Activated T-helper 17 cell treated with anti-CD3 and anti-CD28 coated beads, Interleukin-2, amount 50 U/mL, for 72 hours (primary cell): Measurements from ENCODE around the gene TRIO. TPM values are rescaled to one million over a fixed set of nuclear protein-coding genes. Genes with fewer than 3 reads are reported as not detected.

Source experiments
- ATAC-seq: fragments of 150-1000 bp; cut with Tn5 transposase; replicated peaks from 2 replicates; pipeline ENCODE4 v1.10.0; 2021; ENCODE audit warnings: mild to moderate bottlenecking, moderate library complexity
- H3K27ac Mint-ChIP-seq: one replicate; pipeline ENCODE4 v1.8.0; 2022; ENCODE audit warnings: mixed read lengths
- H3K27me3 Mint-ChIP-seq: one replicate; pipeline ENCODE4 v1.8.0; 2022; ENCODE audit warnings: mixed read lengths
- H3K36me3 Mint-ChIP-seq: one replicate; pipeline ENCODE4 v1.8.0; 2022; ENCODE audit warnings: low read depth, mild to moderate bottlenecking, mixed read lengths
- H3K4me1 Mint-ChIP-seq: one replicate; pipeline ENCODE4 v1.8.0; 2022; ENCODE audit warnings: mixed read lengths
- H3K4me3 Mint-ChIP-seq: one replicate; pipeline ENCODE4 v1.8.0; 2022; ENCODE audit warnings: mild to moderate bottlenecking, mixed read lengths
- H3K9me3 Mint-ChIP-seq: one replicate; pipeline ENCODE4 v1.8.0; 2022; ENCODE audit warnings: mixed read lengths
- total RNA-seq, 2 donors: library from RNA; stranded (reverse); gene quantifications; one replicate each; pipeline ENCODE4 v1.2.3, GENCODE V29; 2022

TRIO gene
- total RNA-seq, 2 donors from 2014 or later: 13.6 to 21.5 TPM

- no peak for ATAC-seq
- no peaks in the 10 kb centered on the region for H3K4me1 Mint-ChIP-seq
- H3K27me3 Mint-ChIP-seq: peaks cover 17% of the 10 kb centered on the region
- H3K9me3 Mint-ChIP-seq: no peaks in the 10 kb centered on the region
- no peak overlapping the region for H3K27ac Mint-ChIP-seq
- H3K4me3 Mint-ChIP-seq: no peak overlapping the region
- H3K36me3 Mint-ChIP-seq: no peaks in the 10 kb centered on the region
These were observed 32.2 kb downstream of the TRIO start for GRCh38 chr5:14175381-14175780.

GRCh38 chr5:14176888-14177287 lies 33.7 kb downstream of the TRIO start:
- no peaks in the 10 kb centered on the region for H3K9me3 Mint-ChIP-seq
- peaks cover 13% of the 10 kb centered on the region for H3K27me3 Mint-ChIP-seq
- ATAC-seq: no peak
- no peaks in the 10 kb centered on the region for H3K4me1 Mint-ChIP-seq
- no peaks in the 10 kb centered on the region for H3K36me3 Mint-ChIP-seq
- H3K4me3 Mint-ChIP-seq: no peak overlapping the region
- no peak overlapping the region for H3K27ac Mint-ChIP-seq

- H3K9me3 Mint-ChIP-seq: no peaks in the 10 kb centered on the region
- H3K4me1 Mint-ChIP-seq: no peaks in the 10 kb centered on the region
- H3K4me3 Mint-ChIP-seq: no peak overlapping the region
- H3K27me3 Mint-ChIP-seq: peaks cover 10% of the 10 kb centered on the region
- no peaks in the 10 kb centered on the region for H3K36me3 Mint-ChIP-seq
- no peak for ATAC-seq
- H3K27ac Mint-ChIP-seq: no peak overlapping the region
These were observed 34.5 kb downstream of the TRIO start for GRCh38 chr5:14177634-14178033.

- Mint-ChIP-seq H3K36me3 (no peaks in the 10 kb centered on the region), H3K9me3 (no peaks in the 10 kb centered on the region), H3K27ac (no peak overlapping the region), H3K27me3 (peaks cover 7% of the 10 kb centered on the region), H3K4me3 (no peak overlapping the region), H3K4me1 (no peaks in the 10 kb centered on the region)
- no peak for ATAC-seq
These were observed 34.9 kb downstream of the TRIO start for GRCh38 chr5:14178091-14178490.

DNA sequence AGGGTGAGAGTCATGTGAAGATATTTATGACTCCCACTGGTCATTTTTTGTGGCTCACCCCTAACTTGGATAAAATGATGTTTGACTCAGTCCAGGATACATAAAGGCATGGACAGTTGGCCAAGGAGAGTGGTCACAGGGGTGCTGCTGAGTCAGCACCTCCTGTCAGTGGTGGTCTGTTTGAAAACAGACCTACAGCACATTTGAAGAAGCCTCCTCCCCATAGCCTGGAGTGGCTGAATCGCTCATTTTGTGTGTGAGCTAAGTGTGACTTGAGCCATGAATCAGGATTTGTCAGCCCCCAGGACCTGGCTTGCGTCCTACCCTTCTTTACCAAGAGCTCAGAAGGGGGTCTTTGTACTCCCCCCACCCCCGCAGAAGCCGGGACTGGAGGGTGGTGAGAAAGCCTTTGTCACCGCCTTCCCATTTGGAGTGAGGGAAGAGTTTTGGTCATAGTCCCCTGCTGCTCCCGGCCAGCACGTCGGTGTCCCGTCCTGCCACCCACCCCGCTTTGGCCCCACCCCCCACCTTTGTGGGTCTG lies 35.6 kb downstream of the TRIO start:
- H3K4me1 Mint-ChIP-seq: no peaks in the 10 kb centered on the region
- H3K27ac Mint-ChIP-seq: no peak overlapping the region
- no peak for ATAC-seq
- no peak overlapping the region for H3K4me3 Mint-ChIP-seq
- H3K27me3 Mint-ChIP-seq: peaks cover 7% of the 10 kb centered on the region
- no peaks in the 10 kb centered on the region for H3K36me3 Mint-ChIP-seq
- no peaks in the 10 kb centered on the region for H3K9me3 Mint-ChIP-seq

- no peaks in the 10 kb centered on the region for H3K4me1 Mint-ChIP-seq
- H3K9me3 Mint-ChIP-seq: no peaks in the 10 kb centered on the region
- H3K27ac Mint-ChIP-seq: no peak overlapping the region
- ATAC-seq: no peak
- peaks cover 5% of the 10 kb centered on the region for H3K27me3 Mint-ChIP-seq
- no peaks in the 10 kb centered on the region for H3K36me3 Mint-ChIP-seq
- H3K4me3 Mint-ChIP-seq: no peak overlapping the region
These were observed 36.3 kb downstream of the TRIO start for GRCh38 chr5:14179446-14179845.

- ATAC-seq: no peak
- no peaks in the 10 kb centered on the region for H3K9me3 Mint-ChIP-seq
- H3K27me3 Mint-ChIP-seq: peaks cover 4% of the 10 kb centered on the region
- no peaks in the 10 kb centered on the region for H3K4me1 Mint-ChIP-seq
- no peaks in the 10 kb centered on the region for H3K36me3 Mint-ChIP-seq
- no peak overlapping the region for H3K4me3 Mint-ChIP-seq
- no peak overlapping the region for H3K27ac Mint-ChIP-seq
These were observed 37.3 kb downstream of the TRIO start for GRCh38 chr5:14180437-14180836.

- no peak for ATAC-seq
- Mint-ChIP-seq H3K9me3 (no peaks in the 10 kb centered on the region), H3K36me3 (no peaks in the 10 kb centered on the region), H3K4me3 (no peak overlapping the region), H3K27ac (no peak overlapping the region), H3K4me1 (no peaks in the 10 kb centered on the region), H3K27me3 (peaks cover 4% of the 10 kb centered on the region)
These were observed 38.3 kb downstream of the TRIO start for GRCh38 chr5:14181299-14181968.

- Mint-ChIP-seq H3K4me3 (no peak overlapping the region), H3K36me3 (no peaks in the 10 kb centered on the region), H3K4me1 (no peaks in the 10 kb centered on the region), H3K27me3 (peaks cover 4% of the 10 kb centered on the region), H3K9me3 (no peaks in the 10 kb centered on the region), H3K27ac (no peak overlapping the region)
- ATAC-seq: no peak
These were observed 39.6 kb downstream of the TRIO start for GRCh38 chr5:14182761-14183160.

GRCh38 chr5:14183187-14183939 lies 40.2 kb downstream of the TRIO start:
- Mint-ChIP-seq H3K27ac (no peak overlapping the region), H3K9me3 (no peaks in the 10 kb centered on the region), H3K36me3 (no peaks in the 10 kb centered on the region), H3K4me3 (no peak overlapping the region), H3K4me1 (no peaks in the 10 kb centered on the region), H3K27me3 (peaks cover 2% of the 10 kb centered on the region)
- ATAC-seq: no peak

DNA sequence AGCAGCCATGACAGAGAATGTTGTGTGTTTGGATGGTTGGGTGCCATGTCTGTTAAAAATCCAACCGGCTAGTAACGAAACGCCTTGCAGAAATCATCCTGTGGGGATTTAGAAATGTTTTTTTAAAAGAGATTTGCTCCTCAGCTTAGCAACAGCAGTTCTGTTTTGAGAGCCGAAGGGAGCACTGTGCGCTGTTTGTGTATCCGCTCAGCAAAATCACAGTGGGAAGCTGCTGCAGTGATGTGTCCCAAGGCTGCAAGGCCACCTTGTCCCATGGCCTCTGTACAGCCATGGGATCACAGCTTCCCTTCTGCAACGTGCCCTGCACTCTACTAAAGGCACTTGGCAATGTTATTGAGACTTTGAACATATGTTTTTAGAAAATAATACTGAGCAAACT lies 40.9 kb downstream of the TRIO start:
- Mint-ChIP-seq H3K4me1 (no peaks in the 10 kb centered on the region), H3K9me3 (no peaks in the 10 kb centered on the region), H3K27me3 (peaks cover under 1% of the 10 kb centered on the region), H3K36me3 (no peaks in the 10 kb centered on the region), H3K27ac (no peak overlapping the region), H3K4me3 (no peak overlapping the region)
- ATAC-seq: no peak

DNA sequence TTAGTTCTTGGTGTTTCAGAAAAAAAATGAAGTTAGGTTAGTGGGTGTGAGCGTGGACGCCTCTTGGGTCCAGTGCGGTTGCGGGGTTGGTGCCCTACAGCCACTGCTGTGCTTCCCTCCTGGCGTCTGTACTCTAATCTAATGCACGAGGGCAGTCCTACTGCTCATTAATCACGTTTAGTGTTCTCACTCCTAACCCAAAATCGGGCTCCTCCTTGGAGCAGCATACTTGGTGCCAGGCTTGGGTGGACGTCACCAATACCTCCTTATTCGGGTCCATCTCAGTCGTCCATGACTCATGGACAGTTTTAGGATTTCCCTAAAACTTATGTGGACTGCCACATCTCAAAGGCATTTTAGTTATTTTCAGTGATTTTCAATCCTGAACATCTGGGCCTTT lies 41.6 kb downstream of the TRIO start:
- no peak for ATAC-seq
- no peaks in the 10 kb centered on the region for H3K4me1 Mint-ChIP-seq
- H3K36me3 Mint-ChIP-seq: no peaks in the 10 kb centered on the region
- no peaks in the 10 kb centered on the region for H3K9me3 Mint-ChIP-seq
- no peak overlapping the region for H3K27ac Mint-ChIP-seq
- no peak overlapping the region for H3K4me3 Mint-ChIP-seq
- H3K27me3 Mint-ChIP-seq: peaks cover 6% of the 10 kb centered on the region

- Mint-ChIP-seq H3K4me1 (no peaks in the 10 kb centered on the region), H3K9me3 (no peaks in the 10 kb centered on the region), H3K36me3 (no peaks in the 10 kb centered on the region), H3K4me3 (no peak overlapping the region), H3K27ac (no peak overlapping the region), H3K27me3 (peaks cover 9% of the 10 kb centered on the region)
- no peak for ATAC-seq
These were observed 42.4 kb downstream of the TRIO start for GRCh38 chr5:14185326-14186058.

DNA sequence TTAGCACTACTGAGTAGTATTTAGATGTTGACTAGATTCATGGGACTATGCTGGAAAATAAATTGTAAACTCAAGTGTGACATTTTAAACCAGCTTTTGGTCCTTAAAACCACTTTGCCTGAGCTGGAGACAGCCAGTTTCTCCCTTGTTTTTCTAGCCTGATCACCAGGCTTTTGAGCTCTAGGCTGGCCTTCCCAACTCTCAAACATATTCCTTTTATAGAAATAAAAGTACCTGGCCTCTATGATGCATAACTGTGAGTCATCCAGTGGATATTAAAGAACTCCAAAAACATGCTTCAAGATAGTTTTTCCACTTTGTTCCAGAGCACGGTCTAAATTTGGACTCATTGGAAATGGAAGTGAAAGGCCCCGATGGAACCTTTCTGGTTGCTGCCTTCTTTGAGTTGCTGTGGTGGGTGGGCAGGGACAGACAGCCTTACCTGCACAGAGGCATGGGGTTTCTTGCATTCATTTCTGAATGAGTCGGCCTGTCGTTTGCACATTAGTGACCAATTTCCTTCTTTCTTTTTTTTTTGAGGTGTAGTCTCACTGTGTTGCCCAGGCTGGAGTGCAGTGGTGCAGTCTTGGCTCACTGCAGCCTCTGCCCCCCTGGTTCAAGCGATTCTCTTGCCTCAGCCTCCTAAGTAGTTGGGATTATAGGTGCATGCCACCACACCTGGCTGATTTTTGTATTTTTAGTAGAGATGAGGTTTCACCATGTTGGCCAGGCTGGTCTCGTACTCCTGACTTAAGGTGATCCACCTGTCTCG lies 43.1 kb downstream of the TRIO start:
- no peak for ATAC-seq
- Mint-ChIP-seq H3K9me3 (no peaks in the 10 kb centered on the region), H3K27ac (no peak overlapping the region), H3K27me3 (peaks cover 9% of the 10 kb centered on the region), H3K4me3 (no peak overlapping the region), H3K4me1 (no peaks in the 10 kb centered on the region), H3K36me3 (no peaks in the 10 kb centered on the region)
